Measurements from ENCODE around the gene SCGB1D2. TPM values are rescaled to one million over a fixed set of nuclear protein-coding genes. Genes with fewer than 3 reads are reported as not detected.
"Not testable (repeated sequence)": the region's sequence is repeated elsewhere in the genome, so short reads cannot be mapped to it uniquely, and the experiment has no call there.

The SCGB1D2 gene, protein sequence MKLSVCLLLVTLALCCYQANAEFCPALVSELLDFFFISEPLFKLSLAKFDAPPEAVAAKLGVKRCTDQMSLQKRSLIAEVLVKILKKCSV
- not detected in 2 replicates for total RNA-seq (2012; rRNA removed)

- Histone ChIP-seq H3K4me1 (ENCODE audit: control insufficient read depth, insufficient read depth, low read length) (no peaks in the 10 kb centered on the region), H3K4me2 (ENCODE audit: low read length) (no peak within 1 kb of the TSS), H3K27me3 (ENCODE audit: control insufficient read depth, insufficient read depth, low read length) (peaks cover 28% of the 10 kb centered on the region), H3K9ac (ENCODE audit: low read depth, low read length) (no peak within 1 kb of the TSS), H3K9me3 (replicated peaks; ENCODE audit: low read length) (no peaks in the 10 kb centered on the region), H3K36me3 (ENCODE audit: insufficient read depth, low read length) (no peaks in the 10 kb centered on the region), H3K4me3 (ENCODE audit: low read length) (no peak within 1 kb of the TSS)
Measured at GRCh38 chr11:62242021-62242420, at the start of gene SCGB1D2. TSS of gene SCGB1D2 (plus strand) at chr11:62242239. CDS start at chr11:62242308, 69 bp downstream.

DNA sequence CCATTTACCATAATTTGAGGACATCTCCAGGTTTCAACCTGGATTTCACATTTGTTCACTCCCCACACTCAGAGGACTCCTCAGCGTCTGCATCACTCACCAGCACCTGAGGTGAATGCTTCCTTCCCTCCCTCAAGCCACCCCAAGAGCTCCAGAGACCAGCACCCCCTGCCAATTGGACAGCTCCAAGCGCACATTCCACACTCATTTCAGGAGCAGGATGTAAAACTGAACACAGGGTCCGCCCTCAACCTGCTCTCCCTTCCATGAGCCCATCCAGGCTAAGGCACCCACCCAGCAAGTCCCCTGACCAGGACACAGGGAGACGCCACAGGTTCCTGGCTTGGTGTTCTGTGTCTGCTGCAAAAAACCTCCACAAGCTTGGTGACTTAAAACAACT is 48.1 kb upstream of the SCGB1D2 start:
- Histone ChIP-seq H3K36me3 (ENCODE audit: insufficient read depth, low read length) (no peaks in the 10 kb centered on the region), H3K4me3 (ENCODE audit: low read length) (no peak overlapping the region), H3K4me2 (ENCODE audit: low read length) (no peak overlapping the region), H3K4me1 (ENCODE audit: control insufficient read depth, insufficient read depth, low read length) (no peaks in the 10 kb centered on the region), H3K9me3 (replicated peaks; ENCODE audit: low read length) (no peaks in the 10 kb centered on the region), H3K27me3 (ENCODE audit: control insufficient read depth, insufficient read depth, low read length) (peaks cover 56% of the 10 kb centered on the region), H3K9ac (ENCODE audit: low read depth, low read length) (no peak overlapping the region)

DNA sequence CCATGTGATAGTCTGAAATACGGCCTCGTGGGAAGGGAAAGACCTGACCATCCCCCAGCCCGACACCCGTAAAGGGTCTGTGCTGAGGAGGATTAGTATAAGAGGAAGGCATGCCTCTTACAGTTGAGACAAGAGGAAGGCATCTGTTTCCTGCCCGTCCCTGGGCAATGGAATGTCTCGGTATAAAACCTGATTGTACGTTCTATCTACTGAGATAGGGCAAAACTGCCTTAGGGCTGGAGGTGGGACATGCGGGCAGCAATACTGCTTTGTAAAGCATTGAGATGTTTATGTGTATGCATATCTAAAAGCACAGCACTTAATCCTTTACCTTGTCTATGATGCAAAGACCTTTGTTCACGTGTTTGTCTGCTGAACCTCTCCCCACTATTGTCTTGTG is 47.0 kb upstream of the SCGB1D2 start:
- not testable (repeated sequence) for H3K4me1 ChIP-seq (ENCODE audit: control insufficient read depth, insufficient read depth, low read length); H3K9ac ChIP-seq (ENCODE audit: low read depth, low read length); H3K36me3 ChIP-seq (ENCODE audit: insufficient read depth, low read length); H3K4me2 ChIP-seq (ENCODE audit: low read length); H3K4me3 ChIP-seq (ENCODE audit: low read length); H3K9me3 ChIP-seq (replicated peaks; ENCODE audit: low read length)
- H3K27me3 ChIP-seq (ENCODE audit: control insufficient read depth, insufficient read depth, low read length): peaks cover 56% of the 10 kb centered on the region

GRCh38 chr11:62195945-62196344 is 46.1 kb upstream of the SCGB1D2 start:
- H3K9ac ChIP-seq (ENCODE audit: low read depth, low read length): no peak overlapping the region
- no peaks in the 10 kb centered on the region for H3K36me3 ChIP-seq (ENCODE audit: insufficient read depth, low read length)
- peaks cover 53% of the 10 kb centered on the region for H3K27me3 ChIP-seq (ENCODE audit: control insufficient read depth, insufficient read depth, low read length)
- no peaks in the 10 kb centered on the region for H3K9me3 ChIP-seq (replicated peaks; ENCODE audit: low read length)
- H3K4me1 ChIP-seq (ENCODE audit: control insufficient read depth, insufficient read depth, low read length): no peaks in the 10 kb centered on the region
- no peak overlapping the region for H3K4me2 ChIP-seq (ENCODE audit: low read length)
- no peak overlapping the region for H3K4me3 ChIP-seq (ENCODE audit: low read length)

GRCh38 chr11:62197400-62197799 is 44.6 kb upstream of the SCGB1D2 start:
- H3K4me1 ChIP-seq (ENCODE audit: control insufficient read depth, insufficient read depth, low read length); H3K9me3 ChIP-seq (replicated peaks; ENCODE audit: low read length); H3K4me2 ChIP-seq (ENCODE audit: low read length); H3K4me3 ChIP-seq (ENCODE audit: low read length); H3K9ac ChIP-seq (ENCODE audit: low read depth, low read length); H3K36me3 ChIP-seq (ENCODE audit: insufficient read depth, low read length): not testable (repeated sequence)
- H3K27me3 ChIP-seq (ENCODE audit: control insufficient read depth, insufficient read depth, low read length): peaks cover 59% of the 10 kb centered on the region

DNA sequence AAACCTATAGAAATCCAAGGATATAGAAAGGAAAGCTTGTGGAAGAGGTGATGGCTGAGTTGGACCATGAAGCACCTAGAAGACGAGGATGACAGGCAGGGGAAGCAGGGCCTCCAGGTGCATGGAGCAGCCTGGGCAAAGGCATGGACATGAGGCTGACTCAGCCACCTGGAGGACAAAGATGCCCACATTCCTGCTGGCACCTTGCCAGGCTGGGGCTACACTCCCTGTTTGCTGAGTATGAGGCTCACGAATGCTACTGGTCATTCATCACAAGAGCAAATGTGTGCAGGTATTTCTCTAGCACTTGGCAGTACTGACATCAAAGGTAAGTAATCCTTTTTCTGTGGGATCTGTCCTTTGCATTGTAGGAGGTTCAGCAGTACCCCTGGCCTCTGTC is 40.7 kb upstream of the SCGB1D2 start:
- no peaks in the 10 kb centered on the region for H3K4me1 ChIP-seq (ENCODE audit: control insufficient read depth, insufficient read depth, low read length)
- H3K4me3 ChIP-seq (ENCODE audit: low read length): no peak overlapping the region
- peaks cover 57% of the 10 kb centered on the region for H3K27me3 ChIP-seq (ENCODE audit: control insufficient read depth, insufficient read depth, low read length)
- H3K9me3 ChIP-seq (replicated peaks; ENCODE audit: low read length): no peaks in the 10 kb centered on the region
- H3K36me3 ChIP-seq (ENCODE audit: insufficient read depth, low read length): no peaks in the 10 kb centered on the region
- no peak overlapping the region for H3K4me2 ChIP-seq (ENCODE audit: low read length)
- H3K9ac ChIP-seq (ENCODE audit: low read depth, low read length): no peak overlapping the region

DNA sequence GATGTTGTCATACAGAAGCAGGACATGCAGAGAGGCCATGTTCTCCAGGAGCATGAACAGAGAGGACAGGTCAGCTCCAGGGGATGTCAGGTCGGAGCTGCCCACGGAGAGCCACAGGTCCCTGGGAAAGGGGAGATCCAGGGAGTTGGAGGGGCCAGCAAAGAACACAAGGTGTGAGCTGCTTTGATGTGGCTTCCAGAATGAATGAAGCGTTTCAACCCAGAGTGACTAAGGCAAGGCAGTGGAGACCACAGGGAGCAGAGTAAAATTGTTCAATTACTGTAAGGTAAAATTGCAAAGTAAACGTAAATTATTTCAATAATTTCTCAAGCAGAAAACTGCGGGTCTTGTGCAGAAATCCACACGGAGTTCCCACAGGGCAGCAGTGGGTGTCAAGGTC is 39.1 kb upstream of the SCGB1D2 start:
- Histone ChIP-seq H3K4me1 (ENCODE audit: control insufficient read depth, insufficient read depth, low read length) (no peaks in the 10 kb centered on the region), H3K4me2 (ENCODE audit: low read length) (no peak overlapping the region), H3K27me3 (ENCODE audit: control insufficient read depth, insufficient read depth, low read length) (peaks cover 52% of the 10 kb centered on the region), H3K36me3 (ENCODE audit: insufficient read depth, low read length) (no peaks in the 10 kb centered on the region), H3K9me3 (replicated peaks; ENCODE audit: low read length) (no peaks in the 10 kb centered on the region), H3K9ac (ENCODE audit: low read depth, low read length) (no peak overlapping the region), H3K4me3 (ENCODE audit: low read length) (no peak overlapping the region)

DNA sequence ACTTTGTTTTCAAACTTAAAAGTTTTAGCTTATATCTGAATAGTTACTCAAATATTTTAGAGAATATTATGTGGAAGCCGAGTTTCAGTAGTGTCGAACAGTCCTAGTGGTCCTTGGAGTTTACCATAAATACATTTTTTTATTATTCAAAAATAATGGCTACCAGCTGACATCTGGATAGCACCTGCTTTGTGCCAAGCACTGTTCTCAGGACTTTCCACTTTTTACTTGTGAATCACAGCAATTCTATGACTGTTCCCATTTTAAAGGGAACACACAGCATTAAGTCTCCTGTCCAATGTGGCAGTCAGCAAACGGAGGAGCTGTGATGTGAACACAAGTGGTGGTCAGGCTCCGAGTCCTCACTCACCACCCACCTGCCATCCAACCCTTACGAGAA is 37.6 kb upstream of the SCGB1D2 start:
- Histone ChIP-seq H3K36me3 (ENCODE audit: insufficient read depth, low read length) (no peaks in the 10 kb centered on the region), H3K4me1 (ENCODE audit: control insufficient read depth, insufficient read depth, low read length) (no peaks in the 10 kb centered on the region), H3K27me3 (ENCODE audit: control insufficient read depth, insufficient read depth, low read length) (peaks cover 50% of the 10 kb centered on the region), H3K4me2 (ENCODE audit: low read length) (no peak overlapping the region), H3K9me3 (replicated peaks; ENCODE audit: low read length) (no peaks in the 10 kb centered on the region), H3K9ac (ENCODE audit: low read depth, low read length) (no peak overlapping the region), H3K4me3 (ENCODE audit: low read length) (no peak overlapping the region)

GRCh38 chr11:62205441-62205840 is 36.6 kb upstream of the SCGB1D2 start:
- no peaks in the 10 kb centered on the region for H3K9me3 ChIP-seq (replicated peaks; ENCODE audit: low read length)
- H3K4me2 ChIP-seq (ENCODE audit: low read length): no peak overlapping the region
- H3K27me3 ChIP-seq (ENCODE audit: control insufficient read depth, insufficient read depth, low read length): peaks cover 45% of the 10 kb centered on the region
- no peak overlapping the region for H3K9ac ChIP-seq (ENCODE audit: low read depth, low read length)
- H3K36me3 ChIP-seq (ENCODE audit: insufficient read depth, low read length): no peaks in the 10 kb centered on the region
- no peak overlapping the region for H3K4me3 ChIP-seq (ENCODE audit: low read length)
- no peaks in the 10 kb centered on the region for H3K4me1 ChIP-seq (ENCODE audit: control insufficient read depth, insufficient read depth, low read length)

GRCh38 chr11:62206276-62207066 is 35.6 kb upstream of the SCGB1D2 start:
- not testable (repeated sequence) for H3K9ac ChIP-seq (ENCODE audit: low read depth, low read length); H3K9me3 ChIP-seq (replicated peaks; ENCODE audit: low read length); H3K4me1 ChIP-seq (ENCODE audit: control insufficient read depth, insufficient read depth, low read length); H3K4me2 ChIP-seq (ENCODE audit: low read length); H3K4me3 ChIP-seq (ENCODE audit: low read length); H3K36me3 ChIP-seq (ENCODE audit: insufficient read depth, low read length)
- peaks cover 39% of the 10 kb centered on the region for H3K27me3 ChIP-seq (ENCODE audit: control insufficient read depth, insufficient read depth, low read length)

GRCh38 chr11:62208785-62209144 is 33.3 kb upstream of the SCGB1D2 start:
- Histone ChIP-seq H3K36me3 (ENCODE audit: insufficient read depth, low read length) (no peaks in the 10 kb centered on the region), H3K4me2 (ENCODE audit: low read length) (no peak overlapping the region), H3K9ac (ENCODE audit: low read depth, low read length) (no peak overlapping the region), H3K9me3 (replicated peaks; ENCODE audit: low read length) (no peaks in the 10 kb centered on the region), H3K27me3 (ENCODE audit: control insufficient read depth, insufficient read depth, low read length) (peaks cover 23% of the 10 kb centered on the region), H3K4me3 (ENCODE audit: low read length) (no peak overlapping the region), H3K4me1 (ENCODE audit: control insufficient read depth, insufficient read depth, low read length) (no peaks in the 10 kb centered on the region)

- Histone ChIP-seq H3K4me3 (ENCODE audit: low read length) (no peak overlapping the region), H3K27me3 (ENCODE audit: control insufficient read depth, insufficient read depth, low read length) (peaks cover 26% of the 10 kb centered on the region), H3K4me1 (ENCODE audit: control insufficient read depth, insufficient read depth, low read length) (no peaks in the 10 kb centered on the region), H3K4me2 (ENCODE audit: low read length) (no peak overlapping the region), H3K9ac (ENCODE audit: low read depth, low read length) (no peak overlapping the region), H3K9me3 (replicated peaks; ENCODE audit: low read length) (peaks cover 3% of the 10 kb centered on the region), H3K36me3 (ENCODE audit: insufficient read depth, low read length) (no peaks in the 10 kb centered on the region)
Measured at GRCh38 chr11:62217191-62217748, 24.8 kb upstream of the SCGB1D2 start.

Data from skeletal muscle satellite cell (primary cell).